Middle frontal gyrus (tissue), 1 donor: ENCODE measurements around the gene SEMA6A.

ENCODE experiments used
- DNase-seq: peaks from one replicate; pipeline ENCODE4 v3.0.0-alpha.2; 2015; ENCODE audit warnings: low spot score; ENCODE audit errors: extremely low spot score

Gene SEMA6A

GRCh38 chr5:116410336-116410890 lies 164.2 kb downstream of the SEMA6A start:
- no peak for DNase-seq

- DNase-seq = no peak
These were observed 164.9 kb downstream of the SEMA6A start for GRCh38 chr5:116409591-116410296.

- no peak for DNase-seq
These were observed 168.1 kb downstream of the SEMA6A start for GRCh38 chr5:116406306-116407041.

- no peak for DNase-seq
These were observed 169.8 kb downstream of the SEMA6A start for GRCh38 chr5:116404792-116405191.

- no peak for DNase-seq
These were observed 170.6 kb downstream of the SEMA6A start for GRCh38 chr5:116404016-116404415.

GRCh38 chr5:116402235-116402634 lies 172.4 kb downstream of the SEMA6A start:
- DNase-seq = no peak

- no peak for DNase-seq
These were observed 173.0 kb downstream of the SEMA6A start for GRCh38 chr5:116401576-116401975.

GRCh38 chr5:116396476-116397099 lies 178.0 kb downstream of the SEMA6A start:
- no peak for DNase-seq

- no peak for DNase-seq
These were observed 178.9 kb downstream of the SEMA6A start for GRCh38 chr5:116395631-116396203.

GRCh38 chr5:116395226-116395625 lies 179.4 kb downstream of the SEMA6A start:
- no peak for DNase-seq

- no peak for DNase-seq
These were observed 180.3 kb downstream of the SEMA6A start for GRCh38 chr5:116394186-116394867.
